ENCODE results near the gene RPP25L. TPM values are rescaled to one million over a fixed set of nuclear protein-coding genes. Genes with fewer than 3 reads are reported as not detected.

The RPP25L gene, protein sequence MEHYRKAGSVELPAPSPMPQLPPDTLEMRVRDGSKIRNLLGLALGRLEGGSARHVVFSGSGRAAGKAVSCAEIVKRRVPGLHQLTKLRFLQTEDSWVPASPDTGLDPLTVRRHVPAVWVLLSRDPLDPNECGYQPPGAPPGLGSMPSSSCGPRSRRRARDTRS
- polyA plus RNA-seq (2011; rRNA removed): 19.4 and 25.4 TPM in 2 replicates
- polyA minus RNA-seq (2011; rRNA and poly(A)+ RNA removed): 8.6 and 15.6 TPM in 2 replicates

DNA sequence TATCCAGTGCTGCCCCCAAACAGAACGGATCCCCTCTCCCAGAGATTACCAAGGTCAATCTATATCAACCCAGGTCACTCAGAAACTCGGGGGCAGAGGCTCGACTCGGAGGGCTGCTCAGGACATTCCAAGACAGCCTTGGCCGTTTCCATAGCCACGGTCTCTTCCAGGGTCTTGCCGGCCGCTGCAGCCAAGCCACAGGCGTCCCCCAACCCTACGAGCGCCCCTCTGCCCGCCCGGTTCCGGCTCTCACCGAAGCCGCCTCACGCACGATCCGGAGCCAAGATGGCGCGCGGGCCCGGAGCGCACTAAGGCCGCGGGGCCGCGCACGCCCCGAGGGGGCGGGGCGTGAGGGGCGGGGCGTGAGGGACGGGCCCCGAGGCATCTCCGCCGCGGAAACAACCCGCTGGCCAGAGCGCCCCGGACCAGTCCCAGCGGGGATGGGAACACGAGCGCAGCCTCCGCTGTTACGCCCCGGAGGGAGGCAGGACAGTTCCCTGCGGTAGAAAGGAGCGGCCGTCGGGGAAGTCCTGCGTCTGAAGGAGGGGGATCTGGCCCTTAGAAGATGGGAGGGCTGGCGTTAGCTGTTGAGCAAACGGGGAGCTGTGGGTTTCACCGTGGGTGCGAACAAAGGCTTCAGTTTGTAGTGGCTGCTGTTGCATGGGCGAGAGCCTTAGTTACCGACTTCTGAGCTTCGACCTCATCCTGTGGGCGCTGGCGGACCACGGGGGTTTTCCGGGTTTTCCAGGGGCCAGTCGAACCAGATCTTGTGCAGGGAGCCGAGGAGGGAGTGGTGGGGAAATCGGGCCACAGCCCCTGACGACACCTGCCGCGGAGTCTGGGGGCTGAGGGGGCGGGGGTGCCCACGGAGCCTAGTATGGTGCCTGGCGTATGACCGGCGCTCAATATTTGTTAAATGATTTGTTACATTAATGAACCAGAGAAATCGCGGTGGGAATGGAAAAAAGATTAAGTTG lies at the start of gene RPP25L:
Gene RPP25L, minus strand, starts transcription at position 287 of the 977 bp plus-strand sequence. CDS start 801 bp downstream, outside the sequence.
- CTCF ChIA-PET: interaction anchor here (0.7 to 7.6 kb wide), 9 partner anchors 8 to 208 kb away, joined by 3 to 111 read pairs (median 4); partner anchors contain the start of gene DCTN3
- H3K4me3 ChIP-seq (ENCODE audit: low read depth, low read length): peak within 1 kb of the TSS; percentile 86
- POLR2A ChIA-PET: interaction anchor here (0.7 to 0.9 kb wide), 3 partner anchors 8 to 90 kb away, joined by 3 read pairs; partner anchors contain the start of genes DCTN3 and SIGMAR1
- no peaks in the 10 kb centered on the region; the same call in 1 of the 2 replicates for H3K9me3 ChIP-seq (ENCODE audit: control insufficient read depth, insufficient read depth, low read length)
- no peaks in the 10 kb centered on the region for H3K27me3 ChIP-seq (ENCODE audit: control insufficient read depth, insufficient read depth, low read length)
- no peak for TF ChIP-seq CTCF (IDR thresholded peaks at IDR 0.05; ENCODE audit: low read depth, low read length)
- peak within 1 kb of the TSS; percentile 47 for H3K27ac ChIP-seq (ENCODE audit: low read depth, low read length)
- DNase-seq (ENCODE audit: low read depth, low spot score): peak; percentile 42

DNA sequence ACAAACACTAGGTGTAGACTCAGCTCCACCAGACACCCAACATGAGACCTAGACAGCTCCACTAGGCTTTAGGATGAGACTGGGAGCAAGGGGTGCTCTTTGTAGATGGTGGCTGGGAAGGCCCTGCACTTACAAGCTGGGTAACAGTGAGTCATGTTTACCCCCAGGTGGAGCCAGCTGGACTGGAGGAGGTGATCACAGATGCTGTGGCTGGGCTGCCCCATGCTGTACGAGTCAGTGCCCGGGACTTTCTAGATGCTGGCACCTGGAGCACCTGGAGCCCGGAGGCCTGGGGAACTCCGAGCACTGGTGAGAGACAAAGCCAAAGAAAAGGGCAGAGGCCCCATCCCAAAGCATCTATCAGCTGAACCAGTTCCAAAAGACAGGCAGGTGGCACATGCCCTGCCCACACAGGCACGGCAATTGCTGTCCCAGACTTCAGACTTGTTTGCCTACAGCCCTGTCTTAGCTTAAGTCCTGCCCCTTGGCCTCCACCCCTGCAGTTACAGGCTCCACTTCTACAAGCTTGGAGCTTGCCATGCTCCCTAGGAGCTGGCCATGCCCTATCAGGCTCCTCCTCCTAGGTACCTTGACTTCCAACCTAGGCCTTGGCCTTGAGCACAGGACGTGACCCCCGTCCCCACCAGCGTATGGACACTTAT lies 47.8 kb upstream of the RPP25L start:
- H3K27ac ChIP-seq (ENCODE audit: low read depth, low read length): no peak overlapping the region
- H3K4me3 ChIP-seq (ENCODE audit: low read depth, low read length): no peak overlapping the region
- DNase-seq (ENCODE audit: low read depth, low spot score): no peak
- no peaks in the 10 kb centered on the region for H3K27me3 ChIP-seq (ENCODE audit: control insufficient read depth, insufficient read depth, low read length)
- H3K9me3 ChIP-seq (ENCODE audit: control insufficient read depth, insufficient read depth, low read length): no peaks in the 10 kb centered on the region
- CTCF ChIA-PET: interaction anchor here (1.4 kb wide), 1 partner anchor 13 kb away, joined by 5 read pairs; the partner anchor contains the start of gene GALT
- POLR2A ChIA-PET: interaction anchor here (1.3 kb wide), 1 partner anchor 13 kb away, joined by 4 read pairs; the partner anchor contains the start of gene GALT
- no peak for TF ChIP-seq CTCF (IDR thresholded peaks at IDR 0.05; ENCODE audit: low read depth, low read length)

- no peak for TF ChIP-seq CTCF (IDR thresholded peaks at IDR 0.05; ENCODE audit: low read depth, low read length)
- CTCF ChIA-PET: interaction anchor here (1.4 kb wide), 1 partner anchor 12 kb away, joined by 5 read pairs; the partner anchor contains the start of gene GALT
Observed at GRCh38 chr9:34658461-34658860, 46.6 kb upstream of the RPP25L start.

GRCh38 chr9:34656992-34657391 lies 45.1 kb upstream of the RPP25L start:
- POLR2A ChIA-PET: interaction anchor here (1.8 kb wide), 1 partner anchor 8 kb away, joined by 5 read pairs; no protein-coding TSS in a partner anchor
- CTCF ChIA-PET: interaction anchor here (2.3 kb wide), 1 partner anchor 8 kb away, joined by 7 read pairs; no protein-coding TSS in a partner anchor
- Histone ChIP-seq H3K27ac (ENCODE audit: low read depth, low read length) (no peak overlapping the region), H3K9me3 (ENCODE audit: control insufficient read depth, insufficient read depth, low read length) (no peaks in the 10 kb centered on the region), H3K27me3 (ENCODE audit: control insufficient read depth, insufficient read depth, low read length) (no peaks in the 10 kb centered on the region), H3K4me3 (ENCODE audit: low read depth, low read length) (no peak overlapping the region)
- DNase-seq (ENCODE audit: low read depth, low spot score): no peak
- TF ChIP-seq CTCF (IDR thresholded peaks at IDR 0.05; ENCODE audit: low read depth, low read length): no peak

More at GRCh38 chr9:34658461-34658860, 46.6 kb upstream of the RPP25L start:
- no peak overlapping the region for H3K27ac ChIP-seq (ENCODE audit: low read depth, low read length)
- H3K27me3 ChIP-seq (ENCODE audit: control insufficient read depth, insufficient read depth, low read length): no peaks in the 10 kb centered on the region
- no peak for DNase-seq (ENCODE audit: low read depth, low spot score)
- H3K4me3 ChIP-seq (ENCODE audit: low read depth, low read length): no peak overlapping the region
- H3K9me3 ChIP-seq (ENCODE audit: control insufficient read depth, insufficient read depth, low read length): no peaks in the 10 kb centered on the region
- POLR2A ChIA-PET: no interaction called here
